CD4-positive, alpha-beta memory T cell (primary cell): ENCODE measurements around the gene TPRN. TPM values are rescaled to one million over a fixed set of nuclear protein-coding genes. Genes with fewer than 3 reads are reported as not detected.

Source experiments
- CTCF ChIA-PET: fragments of 350-600 bp; sonication (Branson Sonifier 250); formaldehyde crosslinking; loops from one replicate; lab custom pipeline; 2021; ENCODE audit warnings: inconsistent platforms; ENCODE audit not compliant: partially characterized antibody; lab: Charles Lee
- POLR2A ChIA-PET: fragments of 350-600 bp; sonication (Branson Sonifier 250); formaldehyde crosslinking; loops from one replicate; lab custom pipeline; 2021; ENCODE audit not compliant: partially characterized antibody; lab: Charles Lee
- DNase-seq, 5 donors: peaks; one replicate each; pipeline versions ENCODE4 v3.0.0 to v3.0.0-alpha.2; 2020 to 2022; ENCODE audit warnings: mixed read lengths in 1 of 5
- H3K27ac ChIP-seq: one replicate; pipeline ENCODE4 v1.7.0; 2013; ENCODE audit warnings: low read depth, low read length
- H3K27me3 ChIP-seq: 2 replicates; pipeline ENCODE4 v1.7.0; 2013; ENCODE audit warnings: mild to moderate bottlenecking, low read length, moderate library complexity; ENCODE audit not compliant: insufficient read depth
- H3K36me3 ChIP-seq: 2 replicates; pipeline ENCODE4 v1.7.0; 2013; ENCODE audit warnings: mild to moderate bottlenecking, low read length, moderate library complexity; ENCODE audit not compliant: insufficient read depth
- H3K4me1 ChIP-seq: 2 replicates; pipeline ENCODE4 v1.7.0; 2013; ENCODE audit warnings: mild to moderate bottlenecking, low read length, moderate library complexity; ENCODE audit not compliant: insufficient read depth
- H3K4me3 ChIP-seq, 2 donors: one replicate each; pipeline ENCODE4 v1.7.0; 2013; ENCODE audit warnings: low read length in 2 of 2, mild to moderate bottlenecking in 1 of 2
- H3K9me3 ChIP-seq, 2 donors: one replicate each; pipeline ENCODE4 v1.7.0; 2013; ENCODE audit warnings: low read length in 2 of 2, control low read depth in 1 of 2; ENCODE audit not compliant: control insufficient read depth in 1 of 2
- H3K27ac Mint-ChIP-seq, 7 donors: one replicate each; pipeline ENCODE4 v1.8.0; 2020 to 2021; ENCODE audit warnings: mixed read lengths in 7 of 7, mild to moderate bottlenecking in 6 of 7, inconsistent platforms in 3 of 7, moderate library complexity in 3 of 7
- H3K27me3 Mint-ChIP-seq, 2 donors: one replicate each; pipeline ENCODE4 v1.8.0; 2020 to 2021; ENCODE audit warnings: mixed read lengths in 2 of 2
- H3K36me3 Mint-ChIP-seq, 2 donors: one replicate each; pipeline ENCODE4 v1.8.0; 2020 to 2021; ENCODE audit warnings: mixed read lengths in 2 of 2, inconsistent platforms in 1 of 2, mild to moderate bottlenecking in 1 of 2
- H3K4me1 Mint-ChIP-seq, 4 donors: one replicate each; pipeline ENCODE4 v1.8.0; 2020 to 2021; ENCODE audit warnings: mixed read lengths in 4 of 4, mild to moderate bottlenecking in 1 of 4
- H3K4me3 Mint-ChIP-seq, 8 donors: one replicate each; pipeline ENCODE4 v1.8.0; 2020 to 2021; ENCODE audit warnings: mixed read lengths in 8 of 8, mild to moderate bottlenecking in 7 of 8, moderate library complexity in 6 of 8, inconsistent platforms in 3 of 8
- H3K9me3 Mint-ChIP-seq, 8 donors: one replicate each; pipeline ENCODE4 v1.8.0; 2020 to 2021; ENCODE audit warnings: mixed read lengths in 8 of 8, mild to moderate bottlenecking in 5 of 8, inconsistent platforms in 3 of 8, moderate library complexity in 1 of 8
- intact Hi-C: fragments of 100-400 bp; cut with micrococcal nuclease; formaldehyde crosslinking; loops from one replicate; pipeline ENCODE4 v1.15.1; 2023
- polyA plus RNA-seq, 2 donors: library from polyadenylated mRNA; unstranded; fragments of 300-500 nt; fragmentation: Illumina TruSeq; gene quantifications; one replicate each; pipeline ENCODE4 v1.2.3, GENCODE V29; 2021
- total RNA-seq, 2 experiments: library from RNA; stranded (reverse); gene quantifications; one replicate each; pipeline ENCODE4 v1.2.3, GENCODE V29; 2021

Gene TPRN
- total and polyA plus RNA-seq, 4 experiments from 2014 or later: 0.27 to 8.6 (median 4.5) TPM

- no peaks in the 10 kb centered on the region for H3K9me3 Mint-ChIP-seq
- Histone ChIP-seq H3K36me3 (peaks cover 12% of the 10 kb centered on the region), H3K27me3 (peaks cover 4% of the 10 kb centered on the region), H3K4me3 (no peak overlapping the region), H3K27ac (no peak overlapping the region), H3K9me3 (no peaks in the 10 kb centered on the region), H3K4me1 (no peaks in the 10 kb centered on the region)
- H3K4me3 Mint-ChIP-seq: peak overlapping the region in 1 of 8 donors; percentile 25
- intact Hi-C loops: loop anchor here (1.0 kb wide), 1 partner anchor 51 kb away; the partner anchor contains the start of gene RNF224
- peaks cover 0 to under 1% of the 10 kb centered on the region in 2 donors for H3K27me3 Mint-ChIP-seq
- H3K4me1 Mint-ChIP-seq: peaks cover 2 to 13% (median 7%) of the 10 kb centered on the region in 4 donors
- CTCF ChIA-PET: interaction anchor here (0.8 to 1.5 kb wide), 6 partner anchors 12 to 60 kb away, joined by 3 to 4 read pairs (median 4); partner anchors contain the start of genes ANAPC2, RNF224 and SSNA1
- POLR2A ChIA-PET: interaction anchor here (0.8 to 2.5 kb wide), 5 partner anchors 12 to 64 kb away, joined by 3 to 8 read pairs (median 5); partner anchors contain the start of genes ANAPC2, SSNA1, TPRN and TUBB4B
- peak overlapping the region in 2 of 7 donors; percentile 42 to 59 for H3K27ac Mint-ChIP-seq
- peaks cover 4 to 17% of the 10 kb centered on the region in 2 donors for H3K36me3 Mint-ChIP-seq
- DNase-seq: peak in 3 of 5 donors; percentile 21 to 31 (median 23)
Measured at GRCh38 chr9:137176302-137177182, 24.0 kb downstream of the TPRN start.

- H3K27ac Mint-ChIP-seq: peak overlapping the region in 1 of 7 donors; percentile 42
- peaks cover 1% of the 10 kb centered on the region for H3K36me3 ChIP-seq
- peaks cover 14% of the 10 kb centered on the region for H3K27me3 ChIP-seq
- CTCF ChIA-PET: interaction anchor here (1.3 kb wide), 1 partner anchor 52 kb away, joined by 4 read pairs; no protein-coding TSS in a partner anchor
- no peak overlapping the region for H3K4me3 ChIP-seq
- POLR2A ChIA-PET: interaction anchor here (0.6 to 2.5 kb wide), 5 partner anchors 12 to 46 kb away, joined by 3 to 8 read pairs (median 3); partner anchors contain the start of genes ANAPC2, SSNA1 and TPRN
- no peaks in the 10 kb centered on the region for H3K4me1 ChIP-seq
- no peak for DNase-seq
- H3K4me3 Mint-ChIP-seq: no peak overlapping the region
- H3K36me3 Mint-ChIP-seq: peaks cover 4 to 16% of the 10 kb centered on the region in 2 donors
- intact Hi-C loops: loop anchor here (2.0 kb wide), 1 partner anchor 55 kb away; no protein-coding TSS in a partner anchor
- H3K27ac ChIP-seq: no peak overlapping the region
- peaks cover 2 to 13% (median 7%) of the 10 kb centered on the region in 4 donors for H3K4me1 Mint-ChIP-seq
- H3K9me3 Mint-ChIP-seq: no peaks in the 10 kb centered on the region
- H3K9me3 ChIP-seq: no peaks in the 10 kb centered on the region
- H3K27me3 Mint-ChIP-seq: peaks cover 0 to 4% of the 10 kb centered on the region in 2 donors
Measured at GRCh38 chr9:137175345-137175961, 25.1 kb downstream of the TPRN start.

- CTCF ChIA-PET: no interaction called here
- POLR2A ChIA-PET: interaction anchor here (0.5 to 2.5 kb wide), 6 partner anchors 13 to 110 kb away, joined by 3 to 8 read pairs (median 3); partner anchors contain the start of genes ANAPC2, SSNA1 and TPRN
Measured at GRCh38 chr9:137174722-137175293, 25.7 kb downstream of the TPRN start.

GRCh38 chr9:137173796-137174664, 26.5 kb downstream of the TPRN start:
- intact Hi-C loops: loop anchor here (2.0 kb wide), 1 partner anchor 53 kb away; no protein-coding TSS in a partner anchor
- no peaks in the 10 kb centered on the region for H3K4me1 ChIP-seq

More at GRCh38 chr9:137174722-137175293, 25.7 kb downstream of the TPRN start:
- H3K4me3 Mint-ChIP-seq: no peak overlapping the region
- H3K4me1 ChIP-seq: no peaks in the 10 kb centered on the region
- peaks cover 4 to 7% of the 10 kb centered on the region in 2 donors for H3K27me3 Mint-ChIP-seq
- no peak overlapping the region for H3K4me3 ChIP-seq
- no peak overlapping the region for H3K27ac ChIP-seq
- no peaks in the 10 kb centered on the region for H3K36me3 ChIP-seq
- H3K27me3 ChIP-seq: peaks cover 20% of the 10 kb centered on the region
- H3K27ac Mint-ChIP-seq: no peak overlapping the region
- no peak for DNase-seq
- no peaks in the 10 kb centered on the region for H3K9me3 Mint-ChIP-seq
- peaks cover 2 to 13% (median 7%) of the 10 kb centered on the region in 4 donors for H3K4me1 Mint-ChIP-seq
- peaks cover 4 to 12% of the 10 kb centered on the region in 2 donors for H3K36me3 Mint-ChIP-seq
- intact Hi-C loops: loop anchor here (2.0 kb wide), 1 partner anchor 54 kb away; no protein-coding TSS in a partner anchor
- no peaks in the 10 kb centered on the region for H3K9me3 ChIP-seq

GRCh38 chr9:137172901-137173795, 27.4 kb downstream of the TPRN start:
- no peaks in the 10 kb centered on the region for H3K9me3 Mint-ChIP-seq
- intact Hi-C loops: no loop called here
- H3K36me3 ChIP-seq: no peaks in the 10 kb centered on the region
- no peak overlapping the region for H3K4me3 ChIP-seq
- ChIA-PET CTCF (no interaction called here), POLR2A (interaction anchor here (2.5 kb wide), 1 partner anchor 16 kb away, joined by 8 read pairs; the partner anchor contains the start of genes ANAPC2 and SSNA1)
- no peaks in the 10 kb centered on the region for H3K9me3 ChIP-seq
- H3K4me1 Mint-ChIP-seq: peaks cover 2 to 13% (median 8%) of the 10 kb centered on the region in 4 donors
- no peak overlapping the region for H3K27ac ChIP-seq
- H3K4me1 ChIP-seq: no peaks in the 10 kb centered on the region
- peaks cover 23% of the 10 kb centered on the region for H3K27me3 ChIP-seq
- no peak overlapping the region for H3K4me3 Mint-ChIP-seq
- peaks cover 4 to 10% of the 10 kb centered on the region in 2 donors for H3K36me3 Mint-ChIP-seq
- peak overlapping the region in 1 of 7 donors; percentile 64 for H3K27ac Mint-ChIP-seq
- DNase-seq: no peak
- H3K27me3 Mint-ChIP-seq: peaks cover 7% of the 10 kb centered on the region in 2 donors

More at GRCh38 chr9:137173796-137174664, 26.5 kb downstream of the TPRN start:
- DNase-seq: no peak
- Mint-ChIP-seq H3K27me3 (peaks cover 4 to 7% of the 10 kb centered on the region in 2 donors), H3K4me1 (peaks cover 2 to 13% (median 7%) of the 10 kb centered on the region in 4 donors), H3K4me3 (no peak overlapping the region), H3K36me3 (peaks cover 4 to 10% of the 10 kb centered on the region in 2 donors), H3K27ac (peak overlapping the region in 1 of 7 donors; percentile 64), H3K9me3 (no peaks in the 10 kb centered on the region)
- Histone ChIP-seq H3K9me3 (no peaks in the 10 kb centered on the region), H3K27me3 (peaks cover 23% of the 10 kb centered on the region), H3K36me3 (no peaks in the 10 kb centered on the region), H3K4me3 (no peak overlapping the region), H3K27ac (no peak overlapping the region)
- POLR2A ChIA-PET: interaction anchor here (0.5 to 2.5 kb wide), 2 partner anchors 15 to 111 kb away, joined by 3 to 8 read pairs; partner anchors contain the start of genes ANAPC2 and SSNA1
- CTCF ChIA-PET: no interaction called here
